ENCODE measurements around the gene MYL11. TPM values are rescaled to one million over a fixed set of nuclear protein-coding genes. Genes with fewer than 3 reads are reported as not detected.

MYL11 gene
- total RNA-seq, 1 donor from 2014 or later: not detected

GRCh38 chr16:30369091-30369937 lies 5.3 kb upstream of the MYL11 start:
- intact Hi-C loops (cut with micrococcal nuclease): no loop called here

- intact Hi-C loops (cut with micrococcal nuclease): loop anchor here (1.0 to 5.0 kb wide), 9 partner anchors 8 to 553 kb away; partner anchors contain the start of genes ALDOA, CD2BP2, FBRS and FBXL19
Observed at GRCh38 chr16:30369938-30370455, 4.6 kb upstream of the MYL11 start.

- intact Hi-C loops (cut with micrococcal nuclease): loop anchor here (1.0 to 5.0 kb wide), 10 partner anchors 8 to 552 kb away; partner anchors contain the start of genes ALDOA, CD2BP2, FBRS and FBXL19
Observed at GRCh38 chr16:30370456-30371247, 4.0 kb upstream of the MYL11 start, which contains the start of gene TBC1D10B. TSS of gene TBC1D10B (minus strand) at chr16:30370494. CDS start at chr16:30370183, 311 bp downstream.

GRCh38 chr16:30371248-30371816 lies 3.3 kb upstream of the MYL11 start:
- intact Hi-C loops (cut with micrococcal nuclease): loop anchor here (1.0 to 5.0 kb wide), 4 partner anchors 11 to 551 kb away; partner anchors contain the start of genes ALDOA, FBXL19, ITGAL and SEPTIN1

- intact Hi-C loops (cut with micrococcal nuclease): loop anchor here (5.0 kb wide), 1 partner anchor 100 kb away; the partner anchor contains the start of gene ITGAL
Observed at GRCh38 chr16:30372038-30372712, 2.4 kb upstream of the MYL11 start.

- intact Hi-C loops (cut with micrococcal nuclease): loop anchor here (5.0 kb wide), 1 partner anchor 100 kb away; the partner anchor contains the start of gene ITGAL
Observed at GRCh38 chr16:30372725-30373124, 1.9 kb upstream of the MYL11 start.

GRCh38 chr16:30375864-30376263 lies 1.3 kb downstream of the MYL11 start:
- intact Hi-C loops (cut with micrococcal nuclease): no loop called here

- intact Hi-C loops (cut with micrococcal nuclease): no loop called here
Observed at GRCh38 chr16:30376461-30376902, 1.9 kb downstream of the MYL11 start.

- intact Hi-C loops (cut with micrococcal nuclease): no loop called here
Observed at GRCh38 chr16:30377050-30377811, 2.6 kb downstream of the MYL11 start.

GRCh38 chr16:30377812-30378235 lies 3.2 kb downstream of the MYL11 start:
- intact Hi-C loops (cut with micrococcal nuclease): loop anchor here (1.0 to 2.0 kb wide), 5 partner anchors 8 to 313 kb away; partner anchors contain the start of genes ALDOA, TBC1D10B, ZNF747 and ZNF771

- intact Hi-C loops (cut with micrococcal nuclease): loop anchor here (1.0 to 2.0 kb wide), 5 partner anchors 8 to 314 kb away; partner anchors contain the start of genes ALDOA, TBC1D10B, ZNF747 and ZNF771
Observed at GRCh38 chr16:30378236-30379157, 3.9 kb downstream of the MYL11 start.

GRCh38 chr16:30379158-30379783 lies 4.7 kb downstream of the MYL11 start:
- intact Hi-C loops (cut with micrococcal nuclease): loop anchor here (2.0 kb wide), 2 partner anchors 156 to 314 kb away; partner anchors contain the start of genes ALDOA and ZNF747

GRCh38 chr16:30380072-30380802 lies 5.6 kb downstream of the MYL11 start:
- intact Hi-C loops (cut with micrococcal nuclease): no loop called here

- intact Hi-C loops (cut with micrococcal nuclease): no loop called here
Observed at GRCh38 chr16:30380803-30381208, 6.2 kb downstream of the MYL11 start.

GRCh38 chr16:30381291-30382041 lies 6.9 kb downstream of the MYL11 start:
- intact Hi-C loops (cut with micrococcal nuclease): loop anchor here (1.0 kb wide), 1 partner anchor 10 kb away; no protein-coding TSS in a partner anchor

Data from T-helper 2 cell treated with Interferon-gamma antibody and Interleukin-4, amounts not matched to agents 100 ng/mL and 5 ng/mL, for 36 hours (primary cell).